ENCODE measurements around the gene ABCB9.

GRCh38 chr12:122989225-122989839, 23.1 kb upstream of the ABCB9 start:
- TF ChIP-seq CTCF (IDR thresholded peaks at IDR 0.05; ENCODE audit: poor library complexity), result no peak
- TF ChIP-seq EZH2phosphoT487 (IDR thresholded peaks at IDR 0.05; ENCODE audit: low read depth, severe bottlenecking, unreplicated experiment), result no peak
